Germinal center (tissue), 1 donor: ENCODE results near the gene ARL17B.
"Not testable (repeated sequence)": the region's sequence is repeated elsewhere in the genome, so short reads cannot be mapped to it uniquely, and the experiment has no call there.

Source experiments
- DNase-seq: peaks from one replicate; pipeline ENCODE4 v3.0.0; 2012; ENCODE audit warnings: mixed read lengths, low spot score

The ARL17B gene

GRCh38 chr17:46290906-46291546, 70.5 kb downstream of the ARL17B start:
- DNase-seq, result peak; percentile 73

- not testable (repeated sequence) for DNase-seq
Observed at GRCh38 chr17:46287587-46287986, 74.0 kb downstream of the ARL17B start.

- DNase-seq, result peak; percentile 58
Observed at GRCh38 chr17:46286764-46287221, 74.8 kb downstream of the ARL17B start.

GRCh38 chr17:46285500-46285899, 76.1 kb downstream of the ARL17B start:
- not testable (repeated sequence) for DNase-seq

GRCh38 chr17:46284467-46284866, 77.1 kb downstream of the ARL17B start:
- not testable (repeated sequence) for DNase-seq

- not testable (repeated sequence) for DNase-seq
Observed at GRCh38 chr17:46282635-46283034, 78.9 kb downstream of the ARL17B start.

- DNase-seq, result not testable (repeated sequence)
Observed at GRCh38 chr17:46281336-46281735, 80.2 kb downstream of the ARL17B start.

- not testable (repeated sequence) for DNase-seq
Observed at GRCh38 chr17:46276728-46277479, 84.7 kb downstream of the ARL17B start.

- DNase-seq, result no peak
Observed at GRCh38 chr17:46274238-46274637, 87.3 kb downstream of the ARL17B start.

GRCh38 chr17:46273541-46274236, 87.9 kb downstream of the ARL17B start:
- DNase-seq, result no peak

- no peak for DNase-seq
Observed at GRCh38 chr17:46270032-46270431, 91.5 kb downstream of the ARL17B start.

- DNase-seq, result peak; percentile 99
Observed at GRCh38 chr17:46266656-46267544, 94.7 kb downstream of the ARL17B start.

- peak; percentile 40 for DNase-seq
Observed at GRCh38 chr17:46266063-46266655, 95.4 kb downstream of the ARL17B start.

GRCh38 chr17:46264456-46265198, 96.9 kb downstream of the ARL17B start:
- no peak for DNase-seq

- no peak for DNase-seq
Observed at GRCh38 chr17:46262271-46262670, 99.3 kb downstream of the ARL17B start.

GRCh38 chr17:46259845-46260661, 101.5 kb downstream of the ARL17B start:
- DNase-seq, result not testable (repeated sequence)

- not testable (repeated sequence) for DNase-seq
Observed at GRCh38 chr17:46256369-46256768, 105.2 kb downstream of the ARL17B start.

GRCh38 chr17:46254215-46254614, 107.4 kb downstream of the ARL17B start:
- DNase-seq, result not testable (repeated sequence)

GRCh38 chr17:46253722-46254121, 107.8 kb downstream of the ARL17B start:
- peak; percentile 89 for DNase-seq

GRCh38 chr17:46252804-46253203, 108.8 kb downstream of the ARL17B start:
- DNase-seq, result not testable (repeated sequence)
